ENCODE measurements around the gene ZFYVE21. TPM values are rescaled to one million over a fixed set of nuclear protein-coding genes. Genes with fewer than 3 reads are reported as not detected.

ZFYVE21 gene
- total RNA-seq, 1 donor from 2014 or later = 50.5 TPM

GRCh38 chr14:103697206-103697602 lies 18.4 kb upstream of the ZFYVE21 start:
- Histone ChIP-seq H3K36me3 (peaks cover 72% of the 10 kb centered on the region), H3K27ac (replicated peaks) (peak overlapping the region; percentile 76), H3K4me1 (peaks cover 70% of the 10 kb centered on the region), H3K27me3 (ENCODE audit: low read depth) (no peaks in the 10 kb centered on the region), H3K4me3 (peak overlapping the region; percentile 19), H3K9me3 (replicated peaks) (no peaks in the 10 kb centered on the region)
- DNase-seq = no peak
- intact Hi-C loops (cut with micrococcal nuclease) = no loop called here
- no peak for TF ChIP-seq CTCF (IDR thresholded peaks at IDR 0.05; ENCODE audit: borderline replicate concordance)

DNA sequence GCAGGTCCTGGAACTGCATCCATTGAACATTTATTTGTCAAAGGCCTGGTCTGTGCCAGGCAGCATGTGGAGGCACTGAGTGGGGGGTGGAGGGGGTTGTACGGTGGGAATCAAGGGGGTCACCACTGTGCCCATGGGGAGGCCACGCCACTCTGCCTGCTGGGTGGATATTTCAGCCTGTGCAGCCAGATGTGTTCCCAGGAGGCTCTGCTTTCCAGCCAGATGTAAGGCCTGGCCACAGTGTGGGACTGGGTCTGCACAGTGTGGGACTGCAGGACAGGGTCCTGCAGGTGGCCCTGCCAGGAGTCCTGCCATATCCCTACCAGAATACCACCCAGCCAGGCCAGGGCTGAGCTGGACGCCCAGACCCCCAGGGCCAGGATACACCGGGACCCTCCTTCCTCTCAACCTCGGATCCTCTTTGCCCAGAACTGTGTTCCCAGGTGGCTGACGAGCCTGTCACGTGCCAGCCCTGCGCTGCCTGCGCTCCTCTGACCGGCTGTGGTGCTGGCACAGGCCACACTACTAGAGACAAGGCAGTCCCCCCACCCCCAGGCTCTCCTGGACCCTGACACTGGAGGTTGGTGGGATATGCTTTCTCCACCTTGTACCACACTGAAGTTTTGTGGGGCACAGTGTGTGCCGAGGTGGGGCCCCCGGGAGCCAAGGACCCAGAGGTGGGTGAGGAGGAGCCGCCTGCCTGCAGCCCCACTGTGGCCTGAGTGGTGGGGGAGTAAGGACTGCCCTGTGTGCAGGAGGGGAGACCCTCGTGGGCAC lies 17.8 kb upstream of the ZFYVE21 start:
- Histone ChIP-seq H3K4me1 (peaks cover 75% of the 10 kb centered on the region), H3K27me3 (ENCODE audit: low read depth) (no peaks in the 10 kb centered on the region), H3K4me3 (peak overlapping the region; percentile 19), H3K9me3 (replicated peaks) (no peaks in the 10 kb centered on the region), H3K27ac (replicated peaks) (peak overlapping the region; percentile 76), H3K36me3 (peaks cover 72% of the 10 kb centered on the region)
- DNase-seq = peak; percentile 15
- intact Hi-C loops (cut with micrococcal nuclease) = no loop called here
- no peak for TF ChIP-seq CTCF (IDR thresholded peaks at IDR 0.05; ENCODE audit: borderline replicate concordance)

GRCh38 chr14:103698380-103699260 lies 17.0 kb upstream of the ZFYVE21 start:
- H3K36me3 ChIP-seq = peaks cover 72% of the 10 kb centered on the region
- intact Hi-C loops (cut with micrococcal nuclease) = no loop called here
- H3K4me1 ChIP-seq = peaks cover 83% of the 10 kb centered on the region
- H3K27ac ChIP-seq (replicated peaks) = peak overlapping the region; percentile 76
- TF ChIP-seq CTCF (IDR thresholded peaks at IDR 0.05; ENCODE audit: borderline replicate concordance) = no peak
- H3K27me3 ChIP-seq (ENCODE audit: low read depth) = no peaks in the 10 kb centered on the region
- no peak overlapping the region for H3K4me3 ChIP-seq
- H3K9me3 ChIP-seq (replicated peaks) = no peaks in the 10 kb centered on the region
- peak; percentile 16 for DNase-seq

GRCh38 chr14:103699261-103699661 lies 16.3 kb upstream of the ZFYVE21 start:
- no peaks in the 10 kb centered on the region for H3K9me3 ChIP-seq (replicated peaks)
- peak overlapping the region; percentile 76 for H3K27ac ChIP-seq (replicated peaks)
- no peak for DNase-seq
- intact Hi-C loops (cut with micrococcal nuclease) = no loop called here
- H3K4me1 ChIP-seq = peaks cover 89% of the 10 kb centered on the region
- H3K4me3 ChIP-seq = no peak overlapping the region
- H3K36me3 ChIP-seq = peaks cover 66% of the 10 kb centered on the region
- no peak for TF ChIP-seq CTCF (IDR thresholded peaks at IDR 0.05; ENCODE audit: borderline replicate concordance)
- H3K27me3 ChIP-seq (ENCODE audit: low read depth) = no peaks in the 10 kb centered on the region

- DNase-seq = peak; percentile 21
- Histone ChIP-seq H3K9me3 (replicated peaks) (no peaks in the 10 kb centered on the region), H3K4me3 (no peak overlapping the region), H3K36me3 (peaks cover 57% of the 10 kb centered on the region), H3K27ac (replicated peaks) (peak overlapping the region; percentile 72), H3K27me3 (ENCODE audit: low read depth) (no peaks in the 10 kb centered on the region), H3K4me1 (peaks cover 98% of the 10 kb centered on the region)
- no peak for TF ChIP-seq CTCF (IDR thresholded peaks at IDR 0.05; ENCODE audit: borderline replicate concordance)
- intact Hi-C loops (cut with micrococcal nuclease) = no loop called here
Observed at GRCh38 chr14:103699901-103700752, 15.5 kb upstream of the ZFYVE21 start.
